Epithelial cell of prostate (primary cell): ENCODE measurements around the gene RAPSN.
A peak's percentile ranks its signal among the peaks of the same experiment; 100 is the strongest.

Experiments used
- DNase-seq: peaks from one replicate; pipeline ENCODE4 v3.0.0-alpha.2; 2011; ENCODE audit warnings: low read depth, low spot score
- H3K27ac ChIP-seq: fragments of 450-650 bp; 2 replicates; pipeline ENCODE4 v1.5.1; 2017; ENCODE audit warnings: mild to moderate bottlenecking

The RAPSN gene

DNA sequence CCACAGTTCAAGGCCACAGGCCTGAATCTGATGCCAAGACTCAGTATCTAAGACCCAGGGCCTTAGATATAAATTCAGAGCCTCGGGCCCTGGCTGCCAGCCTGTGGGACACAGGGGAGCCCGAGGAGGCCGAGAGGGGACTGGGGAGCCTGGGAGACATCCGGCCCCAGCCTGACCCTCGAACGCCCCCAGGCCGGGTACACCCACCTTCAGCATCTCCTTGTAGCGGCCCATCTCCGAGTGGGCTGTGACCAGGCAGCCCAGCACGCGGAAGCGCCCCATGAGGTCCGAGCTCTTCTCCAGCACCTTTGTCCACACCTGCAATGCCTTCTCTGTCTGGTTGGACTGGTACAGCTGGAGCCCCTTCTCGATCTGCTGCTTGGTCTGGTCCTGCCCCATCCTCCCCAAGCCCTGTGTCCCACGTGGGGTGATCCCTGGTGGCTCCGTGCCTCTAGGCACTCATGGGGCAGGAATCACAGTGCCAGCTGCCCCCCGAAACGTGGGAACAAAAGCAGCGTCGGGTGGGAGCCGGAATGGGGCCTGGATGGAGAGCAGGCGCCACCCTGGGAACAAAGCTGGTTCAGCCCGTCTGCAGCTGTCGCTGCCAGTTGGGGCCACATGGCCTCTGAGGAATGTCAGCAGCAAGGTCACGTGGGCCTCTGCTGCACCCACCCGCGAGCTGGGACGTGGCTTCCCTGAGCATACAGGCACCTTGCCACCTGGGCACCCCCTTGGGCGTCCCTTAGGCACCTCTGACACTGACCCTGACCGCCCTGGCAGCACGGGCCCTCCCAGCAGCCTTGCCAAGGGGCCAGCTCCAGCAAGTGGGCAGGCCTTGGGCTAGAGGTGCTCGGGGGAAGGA, at the start of gene RAPSN:
TSS of gene RAPSN (minus strand) at position 571 of the 862 bp plus-strand sequence. CDS start at position 399, 172 bp downstream.
- no peak within 1 kb of the TSS for H3K27ac ChIP-seq
- DNase-seq = no peak

GRCh38 chr11:47498149-47498548, 49.2 kb upstream of the RAPSN start:
- no peak for DNase-seq
- no peak overlapping the region for H3K27ac ChIP-seq

DNA sequence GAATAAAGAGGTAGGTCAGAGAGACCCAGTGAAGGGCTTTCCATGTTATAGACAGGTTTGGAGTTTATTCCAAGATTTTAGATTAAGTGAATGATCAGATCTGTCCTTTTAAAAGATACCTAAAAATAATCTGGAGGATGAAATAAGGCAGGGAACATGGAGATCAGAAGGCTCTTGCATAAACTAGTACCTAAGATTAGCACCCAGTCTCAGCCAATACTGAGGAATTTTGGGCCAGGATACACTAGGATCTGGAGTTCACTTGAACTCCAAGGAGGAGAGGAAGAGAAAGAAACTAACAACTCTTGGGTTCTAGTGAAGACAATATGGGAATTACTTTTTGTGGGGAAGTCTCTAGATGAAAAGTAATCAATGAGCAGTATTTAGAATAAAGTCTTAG, 47.9 kb upstream of the RAPSN start:
- DNase-seq = no peak

GRCh38 chr11:47495856-47496217, 46.9 kb upstream of the RAPSN start:
- peak overlapping the region; percentile 58 for H3K27ac ChIP-seq

More for the DNA sequence above, 47.9 kb upstream of the RAPSN start:
- H3K27ac ChIP-seq = no peak overlapping the region

GRCh38 chr11:47495011-47495855, 46.3 kb upstream of the RAPSN start:
- no peak for DNase-seq
- peak overlapping the region; percentile 58 for H3K27ac ChIP-seq

More at GRCh38 chr11:47495856-47496217, 46.9 kb upstream of the RAPSN start:
- DNase-seq = no peak

DNA sequence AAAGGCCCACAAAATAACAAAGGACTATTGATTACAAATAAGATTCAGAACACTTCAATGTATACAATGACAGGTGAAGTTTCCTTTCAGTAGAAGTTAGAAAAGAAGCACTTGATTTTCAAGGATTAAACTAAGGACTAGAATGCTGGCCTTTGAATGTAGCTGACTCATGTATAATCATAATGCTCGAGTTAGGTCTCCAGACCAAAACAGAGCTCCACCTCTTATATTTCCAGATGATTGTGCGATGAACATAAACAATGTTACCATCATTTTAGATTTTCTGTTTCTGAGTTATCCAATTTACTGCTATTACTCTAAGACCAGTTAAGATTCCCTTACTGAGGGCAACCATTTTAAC, 40.4 kb upstream of the RAPSN start:
- DNase-seq = no peak
- no peak overlapping the region for H3K27ac ChIP-seq

DNA sequence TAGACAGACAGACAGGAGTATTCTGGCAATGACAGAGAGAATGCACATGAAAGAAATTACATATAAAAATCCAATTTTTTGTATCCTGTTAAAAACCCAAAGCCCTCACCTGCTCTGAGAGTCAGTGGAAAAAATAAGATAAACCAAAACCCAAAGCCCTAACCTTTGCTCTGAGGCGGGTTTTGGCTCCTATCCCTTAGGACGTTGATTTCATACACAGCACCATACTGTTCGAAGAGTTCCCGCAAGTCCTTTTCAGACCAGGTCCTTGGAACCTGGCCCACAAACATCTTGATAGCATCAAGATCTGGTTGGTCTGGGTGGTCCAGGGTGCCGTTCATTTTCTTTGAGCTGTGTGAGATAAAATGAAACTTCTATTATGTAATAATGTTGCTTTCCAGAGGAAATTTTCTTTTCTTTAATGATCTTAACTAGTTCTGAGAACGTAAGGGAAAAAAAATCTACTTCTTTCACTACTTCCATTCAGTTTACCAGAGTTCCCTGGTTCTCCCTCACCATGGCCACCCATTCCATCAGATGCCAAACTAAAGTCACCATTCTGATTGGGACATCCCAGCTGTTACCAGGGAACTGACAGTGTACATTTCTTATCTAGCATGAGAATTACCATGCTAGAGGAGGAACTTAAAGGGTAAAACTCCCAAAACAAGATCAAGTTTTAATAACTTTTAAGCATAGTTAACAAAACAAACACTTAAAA, 39.9 kb upstream of the RAPSN start:
- no peak overlapping the region for H3K27ac ChIP-seq
- no peak for DNase-seq

GRCh38 chr11:47488111-47488510, 39.2 kb upstream of the RAPSN start:
- DNase-seq = no peak
- H3K27ac ChIP-seq = no peak overlapping the region

DNA sequence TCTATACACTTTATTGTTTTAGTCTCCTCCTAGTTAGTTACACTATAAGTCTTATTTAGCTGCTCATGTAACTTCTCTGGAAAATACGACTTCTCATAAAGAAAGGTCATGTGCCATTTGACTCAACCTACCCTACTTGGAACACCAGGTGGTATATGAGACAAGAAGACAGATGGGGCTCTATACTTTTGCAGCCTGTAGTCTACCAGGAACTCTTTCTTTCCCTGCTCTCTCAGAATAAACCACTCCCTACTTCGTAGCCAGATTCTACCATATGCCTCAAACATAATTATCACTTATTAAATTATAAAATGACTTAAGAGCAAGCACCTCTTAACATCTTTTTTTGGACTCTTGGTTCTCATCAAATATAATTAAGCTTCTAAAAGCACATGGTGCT, 38.5 kb upstream of the RAPSN start:
- DNase-seq = no peak
- H3K27ac ChIP-seq = no peak overlapping the region

GRCh38 chr11:47485107-47485506, 36.2 kb upstream of the RAPSN start:
- no peak for DNase-seq
- no peak overlapping the region for H3K27ac ChIP-seq

DNA sequence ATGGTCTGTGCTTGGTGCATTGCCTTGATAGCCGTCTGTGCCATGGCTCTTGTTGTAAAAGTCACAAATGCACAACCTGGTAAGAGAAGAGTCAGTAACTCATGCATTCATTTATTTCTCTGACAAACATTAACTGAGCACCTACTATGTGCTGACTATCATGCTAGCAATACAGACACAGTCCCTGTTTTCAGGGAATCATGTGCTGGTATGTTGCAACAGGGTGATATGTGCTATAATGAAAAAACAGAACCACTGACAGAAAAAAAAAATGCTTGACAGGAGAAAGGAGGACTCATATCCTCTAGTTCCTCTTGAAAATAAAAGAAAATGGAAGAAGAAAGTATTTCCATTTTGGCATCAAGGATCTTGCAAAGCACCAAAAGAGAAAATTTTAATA, 34.5 kb upstream of the RAPSN start:
- no peak for DNase-seq
- no peak overlapping the region for H3K27ac ChIP-seq

GRCh38 chr11:47480762-47481161, 31.8 kb upstream of the RAPSN start:
- no peak for DNase-seq
- H3K27ac ChIP-seq = no peak overlapping the region

DNA sequence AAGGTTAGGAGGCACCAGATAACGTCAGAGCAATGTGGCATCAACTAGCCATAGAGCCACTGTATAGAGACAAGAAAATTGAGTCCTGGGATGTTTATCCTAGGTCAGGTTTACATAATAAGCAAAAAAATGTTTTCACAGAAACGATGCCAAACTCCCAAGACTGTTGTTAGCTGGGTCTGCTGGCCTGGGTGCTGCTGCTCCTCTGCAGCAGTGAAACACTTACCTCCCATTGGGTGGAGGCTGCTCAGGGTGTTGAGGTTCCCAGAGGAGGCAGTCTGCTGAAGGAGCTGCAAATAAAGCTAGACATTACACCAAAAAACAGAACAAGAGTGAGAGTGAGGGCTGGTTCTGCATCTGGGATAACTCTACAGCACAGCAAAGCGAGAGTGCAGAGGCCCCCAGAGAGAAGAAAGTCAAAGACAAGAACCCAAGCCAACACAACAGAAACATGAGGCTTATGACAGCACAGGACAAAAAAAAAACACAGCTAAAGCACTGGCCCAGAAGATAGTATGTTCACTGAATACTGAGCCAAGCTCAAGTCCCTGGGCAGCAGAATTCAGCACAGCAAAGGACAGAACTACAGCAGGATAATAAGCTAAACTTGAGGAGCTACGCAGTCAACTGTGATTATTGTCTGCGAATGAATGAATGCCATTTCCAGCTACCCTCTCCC, 29.9 kb upstream of the RAPSN start:
- H3K27ac ChIP-seq = peak overlapping the region; percentile 81
- no peak for DNase-seq

DNA sequence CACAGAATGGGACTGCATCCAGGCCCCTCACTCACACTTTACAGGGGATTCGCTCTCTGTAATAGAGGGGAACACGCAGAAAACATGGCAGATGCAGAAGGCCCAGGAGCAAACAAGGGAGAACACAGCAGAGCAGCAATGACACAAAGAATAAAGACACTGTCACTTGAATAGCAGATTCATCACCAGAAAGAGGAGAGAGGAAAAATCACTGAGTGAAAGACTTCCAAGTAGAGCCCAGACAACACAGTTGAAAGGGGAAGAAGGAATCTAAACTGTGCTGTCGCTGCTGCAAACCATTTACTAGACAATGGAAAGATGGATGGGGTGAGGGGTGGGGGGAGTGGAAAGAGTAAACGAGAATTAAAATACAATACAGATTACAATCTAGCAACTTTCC, 28.8 kb upstream of the RAPSN start:
- DNase-seq = no peak
- H3K27ac ChIP-seq = peak overlapping the region; percentile 81

GRCh38 chr11:47477323-47477722, 28.4 kb upstream of the RAPSN start:
- peak overlapping the region; percentile 81 for H3K27ac ChIP-seq
- DNase-seq = peak; percentile 78

DNA sequence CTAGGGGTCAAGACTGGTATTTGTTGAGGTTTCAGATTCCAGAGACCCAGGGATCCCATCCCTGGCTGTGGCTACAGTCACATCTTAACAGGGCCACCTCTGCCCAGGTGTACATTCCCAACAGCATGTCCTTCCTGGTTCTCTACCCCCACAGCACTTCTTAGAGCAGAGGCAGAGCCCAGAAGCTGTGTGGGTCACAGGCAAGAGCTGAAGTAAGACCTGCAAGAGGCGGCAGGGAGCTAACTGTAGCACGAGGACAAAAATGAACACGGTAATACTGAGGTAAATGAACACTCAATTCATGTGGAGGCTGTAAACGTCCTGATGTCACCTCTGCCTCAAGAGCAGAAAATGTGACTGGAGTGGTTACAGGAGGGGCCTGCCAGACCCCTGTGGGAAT, 21.7 kb upstream of the RAPSN start:
- no peak overlapping the region for H3K27ac ChIP-seq
- DNase-seq = no peak

DNA sequence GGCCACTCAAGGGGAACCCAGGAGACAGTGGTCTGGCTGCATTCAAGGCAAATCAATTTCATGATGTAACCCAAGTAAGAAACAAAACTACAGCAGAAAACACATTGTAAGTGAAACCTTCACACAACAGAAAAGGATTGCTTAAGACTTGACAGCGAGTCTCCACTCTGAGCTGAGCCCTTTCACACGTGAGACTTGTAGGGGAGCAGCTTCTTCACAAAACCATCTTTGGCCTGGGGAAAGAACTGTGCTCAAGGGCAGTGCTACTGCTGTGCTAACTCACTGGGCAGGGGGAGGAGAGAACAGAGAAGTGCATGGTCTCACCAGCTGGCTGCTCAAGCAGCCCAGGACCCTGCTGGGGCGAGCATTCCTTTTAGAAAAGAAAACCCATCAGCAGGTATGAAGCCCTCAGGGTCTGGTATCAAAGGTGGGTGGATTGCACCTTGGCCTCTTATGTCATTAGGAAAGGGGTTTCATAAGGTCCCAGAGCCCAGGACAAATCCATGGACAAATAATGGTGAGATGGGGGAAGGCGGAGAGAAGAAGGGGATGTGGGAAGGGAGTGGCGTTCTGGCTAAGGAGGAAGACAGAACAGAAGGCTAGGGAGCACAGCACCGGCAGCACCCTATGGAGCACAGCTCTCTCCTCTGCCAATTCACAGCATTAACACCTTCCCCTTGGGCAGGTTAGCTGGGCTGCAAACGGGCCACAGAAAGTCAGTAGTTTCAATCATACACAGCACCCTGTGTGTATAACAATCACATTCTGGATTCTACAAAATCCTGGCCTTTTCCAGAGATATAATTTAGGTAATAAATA, 20.6 kb upstream of the RAPSN start:
- H3K27ac ChIP-seq = no peak overlapping the region
- no peak for DNase-seq

- DNase-seq = no peak
- no peak overlapping the region for H3K27ac ChIP-seq
Observed at GRCh38 chr11:47468598-47469214, 19.8 kb upstream of the RAPSN start.

GRCh38 chr11:47467357-47467756, 18.4 kb upstream of the RAPSN start:
- no peak for DNase-seq
- no peak overlapping the region for H3K27ac ChIP-seq
